HG02840 (cell line): ENCODE measurements around the gene POLE3.
"Not testable (repeated sequence)": the region's sequence is repeated elsewhere in the genome, so short reads cannot be mapped to it uniquely, and the experiment has no call there.

ENCODE experiments used
- ATAC-seq: cut with Tn5 transposase; IDR thresholded peaks from one replicate; pipeline ENCODE4 v1.9.1; 2021; ENCODE audit warnings: mild to moderate bottlenecking, moderate library complexity, moderate number of reproducible peaks; ENCODE audit not compliant: unreplicated experiment, low FRiP score

Gene POLE3

GRCh38 chr9:113379094-113379828 lies 31.2 kb downstream of the POLE3 start:
- ATAC-seq, result not testable (repeated sequence)

GRCh38 chr9:113376634-113377567 lies 33.6 kb downstream of the POLE3 start, which contains the start of gene HDHD3:
TSS of gene HDHD3 (minus strand) at chr9:113376986. CDS start at chr9:113374354, 2,632 bp downstream.
- peak; percentile 74 for ATAC-seq

GRCh38 chr9:113375057-113376023 lies 35.1 kb downstream of the POLE3 start:
- no peak for ATAC-seq

- ATAC-seq, result no peak
Measured at GRCh38 chr9:113373676-113374392, 36.6 kb downstream of the POLE3 start.

GRCh38 chr9:113373256-113373655 lies 37.2 kb downstream of the POLE3 start:
- no peak for ATAC-seq

GRCh38 chr9:113372059-113372458 lies 38.4 kb downstream of the POLE3 start:
- ATAC-seq, result no peak

- no peak for ATAC-seq
Measured at GRCh38 chr9:113370806-113371325, 39.6 kb downstream of the POLE3 start.

GRCh38 chr9:113369855-113370140 lies 40.7 kb downstream of the POLE3 start:
- ATAC-seq, result no peak

GRCh38 chr9:113368982-113369854 lies 41.3 kb downstream of the POLE3 start:
- ATAC-seq, result no peak

- ATAC-seq, result no peak
Measured at GRCh38 chr9:113368348-113368981, 42.0 kb downstream of the POLE3 start.

- not testable (repeated sequence) for ATAC-seq
Measured at GRCh38 chr9:113365652-113366051, 44.8 kb downstream of the POLE3 start.

GRCh38 chr9:113364951-113365350 lies 45.5 kb downstream of the POLE3 start:
- no peak for ATAC-seq

- no peak for ATAC-seq
Measured at GRCh38 chr9:113363336-113363735, 47.1 kb downstream of the POLE3 start.

- ATAC-seq, result no peak
Measured at GRCh38 chr9:113361304-113362018, 49.0 kb downstream of the POLE3 start.

- no peak for ATAC-seq
Measured at GRCh38 chr9:113360242-113360842, 50.1 kb downstream of the POLE3 start.

GRCh38 chr9:113359385-113359784 lies 51.1 kb downstream of the POLE3 start:
- ATAC-seq, result no peak
